Neural progenitor cell (in vitro differentiated cells): Measurements from ENCODE around the gene NSMF.

ENCODE experiments used
- CTCF ChIP-seq: fragments of 200-600 bp; sonication (generic); IDR thresholded peaks from 2 replicates; pipeline ENCODE4 v1.5.1; 2017; ENCODE audit warnings: antibody characterized with exemption, mild to moderate bottlenecking
- EZH2 ChIP-seq: fragments of 200-600 bp; sonication (generic); IDR thresholded peaks from 2 replicates; pipeline ENCODE4 v1.6.1; 2017; ENCODE audit warnings: antibody characterized with exemption, mild to moderate bottlenecking, moderate library complexity
- EZH2phosphoT487 ChIP-seq: fragments of 200-600 bp; sonication (generic); IDR thresholded peaks from 2 replicates; pipeline ENCODE4 v1.6.1; 2017; ENCODE audit warnings: antibody characterized with exemption

- TF ChIP-seq CTCF, result no peak
- TF ChIP-seq EZH2phosphoT487, result no peak
- no peak for TF ChIP-seq EZH2
These were observed 9.9 kb downstream of the NSMF start for GRCh38 chr9:137449081-137449844.
